ENCODE data around the gene PARVA. TPM values are rescaled to one million over a fixed set of nuclear protein-coding genes. Genes with fewer than 3 reads are reported as not detected.
A peak's percentile ranks its signal among the peaks of the same experiment; 100 is the strongest.

PARVA gene
- total and polyA plus RNA-seq, 2 experiments from 2014 or later: 37.4 to 46.2 TPM

DNA sequence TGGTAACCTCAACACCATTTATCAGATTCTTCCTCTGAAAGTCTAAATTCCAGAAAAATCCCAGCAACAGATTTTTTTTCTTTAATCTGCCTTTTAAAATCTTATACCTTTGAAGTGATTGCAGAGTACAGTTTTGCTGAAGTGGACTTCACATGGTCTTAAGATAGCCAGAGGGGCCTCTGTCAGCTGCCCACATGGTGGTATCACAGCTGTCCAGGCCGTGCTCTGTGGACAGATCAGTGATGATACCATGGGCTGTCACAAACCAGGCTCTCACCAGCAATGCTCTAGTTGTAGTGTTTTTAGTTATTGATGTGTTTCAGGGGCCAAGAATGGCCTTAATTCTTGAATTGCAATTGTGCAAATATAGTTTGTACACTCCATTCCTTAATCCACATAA is 44.0 kb downstream of the PARVA start:
- no peak overlapping the region for H3K4me3 ChIP-seq
- H3K27ac ChIP-seq: no peak overlapping the region
- no peak overlapping the region for H2AFZ ChIP-seq
- peaks cover 96% of the 10 kb centered on the region for H3K79me2 ChIP-seq
- H3K27me3 ChIP-seq: no peaks in the 10 kb centered on the region
- H3K9me2 ChIP-seq (replicated peaks; ENCODE audit: insufficient read depth): no peaks in the 10 kb centered on the region
- H3K9me3 ChIP-seq (ENCODE audit: low read depth): no peaks in the 10 kb centered on the region
- H4K20me1 ChIP-seq (ENCODE audit: insufficient read depth, poor library complexity, severe bottlenecking): no peaks in the 10 kb centered on the region
- no peak for DNase-seq (ENCODE audit: low spot score)
- TF ChIP-seq EZH2phosphoT487 (IDR thresholded peaks at IDR 0.05; ENCODE audit: low read depth, severe bottlenecking, unreplicated experiment) (no peak), EZH2 (IDR thresholded peaks at IDR 0.05; ENCODE audit: borderline replicate concordance) (no peak)
- TF ChIP-seq, protein P1, sequence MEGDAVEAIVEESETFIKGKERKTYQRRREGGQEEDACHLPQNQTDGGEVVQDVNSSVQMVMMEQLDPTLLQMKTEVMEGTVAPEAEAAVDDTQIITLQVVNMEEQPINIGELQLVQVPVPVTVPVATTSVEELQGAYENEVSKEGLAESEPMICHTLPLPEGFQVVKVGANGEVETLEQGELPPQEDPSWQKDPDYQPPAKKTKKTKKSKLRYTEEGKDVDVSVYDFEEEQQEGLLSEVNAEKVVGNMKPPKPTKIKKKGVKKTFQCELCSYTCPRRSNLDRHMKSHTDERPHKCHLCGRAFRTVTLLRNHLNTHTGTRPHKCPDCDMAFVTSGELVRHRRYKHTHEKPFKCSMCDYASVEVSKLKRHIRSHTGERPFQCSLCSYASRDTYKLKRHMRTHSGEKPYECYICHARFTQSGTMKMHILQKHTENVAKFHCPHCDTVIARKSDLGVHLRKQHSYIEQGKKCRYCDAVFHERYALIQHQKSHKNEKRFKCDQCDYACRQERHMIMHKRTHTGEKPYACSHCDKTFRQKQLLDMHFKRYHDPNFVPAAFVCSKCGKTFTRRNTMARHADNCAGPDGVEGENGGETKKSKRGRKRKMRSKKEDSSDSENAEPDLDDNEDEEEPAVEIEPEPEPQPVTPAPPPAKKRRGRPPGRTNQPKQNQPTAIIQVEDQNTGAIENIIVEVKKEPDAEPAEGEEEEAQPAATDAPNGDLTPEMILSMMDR (IDR thresholded peaks at IDR 0.05; ENCODE audit: poor library complexity): no peak
- no peaks in the 10 kb centered on the region for H3K36me3 ChIP-seq (replicated peaks; ENCODE audit: insufficient read depth, low read depth)
- no peaks in the 10 kb centered on the region for H3K4me1 ChIP-seq (ENCODE audit: insufficient read depth)
- H3K4me2 ChIP-seq: no peak overlapping the region
- WGBS (ENCODE audit: low lambda C conversion rate, missing lambda C conversion rate): 75% methylated on average over 1 of the region's 1 CpG

DNA sequence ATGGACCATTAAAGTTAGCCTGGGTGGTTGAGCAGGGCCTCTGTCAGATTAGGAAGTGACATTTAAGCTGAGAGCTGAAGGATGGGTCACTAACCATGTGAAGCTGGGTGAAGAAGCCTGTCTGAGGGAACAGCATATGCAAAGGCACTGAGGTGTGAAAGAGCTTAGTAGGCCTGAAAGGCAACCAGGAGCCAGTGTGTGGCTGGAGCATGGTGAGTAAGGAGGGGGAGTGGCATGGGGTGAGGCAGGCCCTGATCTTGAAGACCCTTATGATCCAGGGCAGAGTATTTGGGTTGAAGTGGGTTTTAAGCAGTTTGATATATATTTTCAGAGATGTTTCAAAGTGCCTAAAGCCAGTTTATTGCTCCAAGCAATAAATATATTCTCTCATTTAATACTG is 48.8 kb downstream of the PARVA start:
- Histone ChIP-seq H3K9me3 (ENCODE audit: low read depth) (no peaks in the 10 kb centered on the region), H3K4me2 (no peak overlapping the region), H3K4me1 (ENCODE audit: insufficient read depth) (peaks cover 7% of the 10 kb centered on the region), H2AFZ (no peak overlapping the region), H3K9me2 (replicated peaks; ENCODE audit: insufficient read depth) (no peaks in the 10 kb centered on the region), H3K4me3 (no peak overlapping the region), H3K27me3 (no peaks in the 10 kb centered on the region), H3K27ac (no peak overlapping the region), H3K36me3 (replicated peaks; ENCODE audit: insufficient read depth, low read depth) (no peaks in the 10 kb centered on the region), H4K20me1 (ENCODE audit: insufficient read depth, poor library complexity, severe bottlenecking) (no peaks in the 10 kb centered on the region), H3K79me2 (peaks cover 78% of the 10 kb centered on the region)
- DNase-seq (ENCODE audit: low spot score): no peak
- TF ChIP-seq, protein P1 (IDR thresholded peaks at IDR 0.05; ENCODE audit: poor library complexity): no peak
- TF ChIP-seq EZH2 (IDR thresholded peaks at IDR 0.05; ENCODE audit: borderline replicate concordance): no peak
- no peak for TF ChIP-seq EZH2phosphoT487 (IDR thresholded peaks at IDR 0.05; ENCODE audit: low read depth, severe bottlenecking, unreplicated experiment)

DNA sequence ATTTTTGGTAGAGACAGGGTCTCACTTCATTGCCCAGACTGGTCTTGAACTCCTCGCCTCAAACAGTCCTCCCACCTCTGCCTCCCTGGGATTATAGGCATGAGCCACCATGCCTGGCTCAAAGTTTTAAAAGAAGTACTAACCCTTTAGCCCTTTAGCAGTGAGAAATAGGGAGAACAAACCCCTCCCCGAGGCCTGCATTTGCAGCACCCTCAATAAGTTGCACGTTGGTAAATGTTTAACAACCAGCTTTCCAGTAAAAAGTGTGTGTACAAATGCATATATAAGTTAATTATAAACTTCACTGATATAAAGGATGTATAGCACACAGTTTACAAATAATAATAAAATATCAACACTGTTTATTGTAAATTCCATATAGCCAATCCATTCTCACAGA is 51.8 kb downstream of the PARVA start:
- H3K9me3 ChIP-seq (ENCODE audit: low read depth): no peaks in the 10 kb centered on the region
- peaks cover 72% of the 10 kb centered on the region for H3K79me2 ChIP-seq
- no peaks in the 10 kb centered on the region for H3K9me2 ChIP-seq (replicated peaks; ENCODE audit: insufficient read depth)
- no peaks in the 10 kb centered on the region for H4K20me1 ChIP-seq (ENCODE audit: insufficient read depth, poor library complexity, severe bottlenecking)
- TF ChIP-seq EZH2phosphoT487 (IDR thresholded peaks at IDR 0.05; ENCODE audit: low read depth, severe bottlenecking, unreplicated experiment) (no peak), EZH2 (IDR thresholded peaks at IDR 0.05; ENCODE audit: borderline replicate concordance) (no peak)
- TF ChIP-seq, protein P1 (IDR thresholded peaks at IDR 0.05; ENCODE audit: poor library complexity): no peak
- no peak for DNase-seq (ENCODE audit: low spot score)
- H3K27ac ChIP-seq: no peak overlapping the region
- H3K36me3 ChIP-seq (replicated peaks; ENCODE audit: insufficient read depth, low read depth): no peaks in the 10 kb centered on the region
- H3K4me2 ChIP-seq: no peak overlapping the region
- H3K4me1 ChIP-seq (ENCODE audit: insufficient read depth): peaks cover 33% of the 10 kb centered on the region
- no peaks in the 10 kb centered on the region for H3K27me3 ChIP-seq
- 65% methylated on average over 3 of the region's 3 CpGs for WGBS (ENCODE audit: low lambda C conversion rate, missing lambda C conversion rate)
- H3K4me3 ChIP-seq: no peak overlapping the region
- H2AFZ ChIP-seq: no peak overlapping the region

DNA sequence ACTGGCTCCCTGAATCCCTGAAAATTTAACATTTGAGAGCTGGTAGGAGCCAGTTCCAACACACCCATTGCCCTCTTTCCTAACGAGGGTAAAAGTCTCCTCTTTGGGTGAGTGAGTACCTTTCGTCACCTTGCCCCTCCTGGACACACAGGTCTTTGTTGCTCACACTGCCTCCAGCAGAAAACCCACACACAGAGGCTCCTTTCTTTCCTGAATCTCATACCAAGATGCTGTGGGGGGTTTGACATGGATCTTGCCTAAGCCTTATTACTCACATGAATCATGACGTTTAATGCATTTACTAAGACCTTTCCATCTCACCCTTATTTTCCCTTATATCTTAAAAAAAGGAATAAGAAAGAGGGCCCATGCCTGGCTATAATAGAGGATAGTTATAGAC is 53.0 kb downstream of the PARVA start:
- H3K9me3 ChIP-seq (ENCODE audit: low read depth): no peaks in the 10 kb centered on the region
- 62% methylated on average over 3 of the region's 3 CpGs for WGBS (ENCODE audit: low lambda C conversion rate, missing lambda C conversion rate)
- peaks cover 43% of the 10 kb centered on the region for H3K4me1 ChIP-seq (ENCODE audit: insufficient read depth)
- TF ChIP-seq, protein P1 (IDR thresholded peaks at IDR 0.05; ENCODE audit: poor library complexity): no peak
- TF ChIP-seq EZH2phosphoT487 (IDR thresholded peaks at IDR 0.05; ENCODE audit: low read depth, severe bottlenecking, unreplicated experiment) (no peak), EZH2 (IDR thresholded peaks at IDR 0.05; ENCODE audit: borderline replicate concordance) (no peak)
- H3K27ac ChIP-seq: peak overlapping the region; percentile 73
- no peak overlapping the region for H2AFZ ChIP-seq
- H4K20me1 ChIP-seq (ENCODE audit: insufficient read depth, poor library complexity, severe bottlenecking): no peaks in the 10 kb centered on the region
- peak overlapping the region; percentile 36 for H3K4me2 ChIP-seq
- no peaks in the 10 kb centered on the region for H3K9me2 ChIP-seq (replicated peaks; ENCODE audit: insufficient read depth)
- no peaks in the 10 kb centered on the region for H3K27me3 ChIP-seq
- H3K79me2 ChIP-seq: peaks cover 72% of the 10 kb centered on the region
- no peak for DNase-seq (ENCODE audit: low spot score)
- no peaks in the 10 kb centered on the region for H3K36me3 ChIP-seq (replicated peaks; ENCODE audit: insufficient read depth, low read depth)
- H3K4me3 ChIP-seq: no peak overlapping the region
